PC-9 (cell line): ENCODE data around the gene OR56B1.

ENCODE experiments used
- CTCF ChIP-seq: fragments of 200-600 bp; sonication (generic); conservative IDR thresholded peaks from 2 replicates; pipeline ENCODE4 v1.6.1; 2017; ENCODE audit warnings: mixed run types, antibody characterized with exemption, mild to moderate bottlenecking, moderate library complexity
- EZH2 ChIP-seq: fragments of 200-600 bp; sonication (generic); IDR thresholded peaks from 2 replicates; pipeline ENCODE4 v1.8.0; 2017; ENCODE audit warnings: antibody characterized with exemption, low read depth

GRCh38 chr11:5726351-5726750 lies 9.9 kb upstream of the OR56B1 start:
- TF ChIP-seq CTCF (no peak), EZH2 (no peak)
